ENCODE data around the gene MYO7A.

Gene MYO7A

DNA sequence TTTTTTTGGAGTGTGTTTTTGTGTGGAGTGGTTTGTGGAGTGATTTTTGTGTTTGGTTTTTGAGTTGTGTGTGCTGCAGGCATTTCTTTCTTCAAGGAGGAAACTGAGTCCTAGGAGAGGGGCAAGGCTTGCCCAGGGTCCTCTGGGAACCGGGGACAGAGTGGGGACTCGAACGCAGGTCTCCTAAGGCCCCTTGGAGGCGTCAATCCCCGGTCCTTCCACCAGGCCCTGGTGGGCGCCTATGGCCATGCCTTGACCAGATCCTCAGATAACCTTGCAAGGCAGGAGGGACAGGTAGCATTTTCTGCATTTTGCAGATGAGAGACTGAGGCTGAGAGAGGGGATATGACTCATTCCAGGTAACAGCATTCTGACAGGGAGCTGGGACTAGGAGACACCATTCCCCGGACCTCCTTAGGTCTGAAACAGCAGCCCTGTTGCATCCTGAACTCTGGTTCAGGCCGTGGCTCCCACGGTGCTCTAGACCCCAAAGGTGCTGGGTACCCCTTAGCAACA is 39.1 kb downstream of the MYO7A start:
- DNase-seq (ENCODE audit: low spot score), result no peak

DNA sequence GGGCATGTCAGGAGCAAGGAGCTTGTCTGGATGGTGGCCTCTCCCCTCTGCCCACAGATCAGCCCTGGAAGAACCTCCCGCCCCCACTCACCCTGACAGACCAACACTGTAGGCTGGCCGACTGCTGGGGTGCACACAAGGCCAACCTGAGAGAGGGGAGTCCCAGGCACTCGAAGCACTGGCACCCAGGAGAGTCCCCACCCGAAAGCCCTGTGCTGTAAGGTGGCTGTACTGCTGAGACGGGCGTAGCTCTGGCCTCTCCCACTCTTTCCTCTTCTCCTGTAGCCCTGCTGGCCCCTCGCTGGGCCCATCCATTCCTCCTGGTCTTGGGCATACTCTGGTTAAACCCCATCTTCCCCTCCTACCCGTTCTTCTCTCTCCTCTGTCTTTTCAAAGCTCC is 39.7 kb downstream of the MYO7A start:
- DNase-seq (ENCODE audit: low spot score), result no peak

DNA sequence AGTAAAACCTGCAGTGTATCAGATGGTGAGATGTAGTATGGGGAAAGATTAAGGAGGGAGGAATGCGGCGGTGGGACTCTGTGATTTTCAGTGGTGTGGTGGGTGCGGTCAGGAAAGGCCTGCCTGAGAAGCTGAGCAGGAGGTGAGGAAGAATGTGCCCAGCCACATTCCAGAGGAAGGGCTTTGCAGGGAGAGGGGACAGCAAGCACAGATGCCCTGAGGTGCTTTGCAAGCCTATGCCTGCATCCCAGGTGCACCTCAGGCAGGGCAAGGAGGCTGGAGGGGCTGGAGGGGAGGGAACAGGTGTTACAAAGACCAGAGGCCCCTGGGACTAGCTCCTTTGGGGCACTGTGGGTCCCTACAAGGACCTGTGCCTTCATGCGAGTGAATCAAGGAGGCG is 42.1 kb downstream of the MYO7A start:
- no peak for DNase-seq (ENCODE audit: low spot score)

DNA sequence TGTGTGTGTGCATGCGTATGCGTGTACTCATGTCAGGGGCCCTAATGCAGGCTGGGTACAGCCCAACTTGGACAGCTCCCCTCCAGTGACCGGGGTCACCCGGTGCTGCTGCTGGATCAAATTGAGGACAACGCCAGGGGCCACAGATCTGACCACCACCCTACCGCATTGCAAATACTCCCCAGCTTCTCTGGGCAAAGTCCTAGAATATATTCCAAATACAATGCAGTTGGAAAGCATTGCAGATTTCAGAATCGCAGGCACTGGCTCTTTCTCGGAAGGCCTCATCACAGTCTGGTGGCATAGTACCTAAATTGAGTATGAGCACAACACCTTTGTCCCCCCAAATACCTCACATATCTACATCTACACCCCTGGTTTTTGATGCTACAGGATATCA is 43.2 kb downstream of the MYO7A start:
- no peak for DNase-seq (ENCODE audit: low spot score)

DNA sequence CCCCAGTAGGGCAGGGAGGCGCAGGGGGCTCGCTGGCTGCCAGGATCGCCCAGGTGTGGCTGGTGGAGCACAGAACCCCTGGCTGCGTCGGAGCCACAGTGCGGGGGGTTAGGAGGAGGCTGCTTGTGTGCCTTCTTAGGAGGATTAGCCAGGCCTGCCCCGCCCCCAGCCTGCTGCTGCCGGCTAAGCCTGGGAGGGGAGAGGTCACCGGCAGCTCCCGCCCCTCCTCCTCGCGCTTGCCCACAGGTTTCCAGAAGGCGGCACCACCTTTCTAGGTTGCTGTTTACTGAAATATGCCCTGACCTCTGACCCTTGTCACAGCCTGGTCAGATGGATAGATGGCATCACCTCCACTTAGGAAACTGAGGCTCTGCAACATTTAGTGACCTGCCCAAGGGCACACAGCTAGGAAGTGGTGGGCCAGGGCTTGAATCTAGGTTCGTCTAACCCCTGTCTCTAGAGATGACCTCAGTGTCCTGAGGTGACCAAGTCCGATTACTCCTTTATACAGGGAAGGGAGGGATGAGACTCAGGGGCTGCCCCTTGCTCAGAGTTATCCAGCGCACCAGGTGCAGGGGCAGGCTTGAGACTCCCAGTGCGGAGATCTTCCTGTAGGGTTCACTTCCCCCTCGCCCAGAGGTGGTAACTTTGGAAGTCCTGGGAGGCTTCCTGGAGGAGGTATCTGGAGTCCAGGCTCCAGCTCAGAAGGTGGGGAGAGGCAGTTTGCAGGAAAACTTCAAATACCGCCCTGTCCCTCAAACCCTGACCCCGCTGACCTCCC is 44.0 kb downstream of the MYO7A start:
- DNase-seq (ENCODE audit: low spot score), result peak; percentile 64

DNA sequence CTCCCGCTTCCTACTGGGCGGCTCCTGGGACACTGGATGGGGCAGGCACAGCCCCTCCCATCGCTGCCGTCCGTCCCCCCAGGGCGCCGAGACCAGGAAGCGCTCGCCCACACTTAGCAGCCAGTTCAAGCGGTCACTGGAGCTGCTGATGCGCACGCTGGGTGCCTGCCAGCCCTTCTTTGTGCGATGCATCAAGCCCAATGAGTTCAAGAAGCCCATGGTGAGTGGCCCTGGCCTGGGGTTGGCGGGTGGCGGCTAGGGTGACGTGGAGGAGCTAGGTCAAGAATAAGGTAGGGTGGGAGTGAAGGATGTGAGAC is 44.6 kb downstream of the MYO7A start:
- DNase-seq (ENCODE audit: low spot score), result no peak

DNA sequence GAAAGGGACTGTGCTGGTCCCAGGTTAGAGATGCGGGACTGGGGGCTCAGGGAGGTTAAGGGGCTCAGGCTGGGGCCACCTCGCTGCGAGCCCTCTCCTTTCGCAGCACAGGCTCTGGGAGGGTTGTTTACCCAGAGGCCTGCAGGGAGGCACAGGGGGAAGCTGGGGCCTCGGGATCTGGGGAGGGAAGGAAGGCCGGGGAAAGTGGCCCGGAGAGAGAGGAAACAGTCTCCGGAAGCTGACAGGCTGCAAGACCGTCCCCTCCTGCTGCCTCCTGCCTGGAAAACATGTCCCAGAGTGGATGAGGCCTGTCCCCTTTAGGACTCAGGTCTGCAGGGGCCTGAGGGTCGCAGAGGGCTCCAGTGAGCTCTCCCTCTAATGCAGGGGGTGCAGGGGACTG is 45.4 kb downstream of the MYO7A start:
- DNase-seq (ENCODE audit: low spot score), result no peak

DNA sequence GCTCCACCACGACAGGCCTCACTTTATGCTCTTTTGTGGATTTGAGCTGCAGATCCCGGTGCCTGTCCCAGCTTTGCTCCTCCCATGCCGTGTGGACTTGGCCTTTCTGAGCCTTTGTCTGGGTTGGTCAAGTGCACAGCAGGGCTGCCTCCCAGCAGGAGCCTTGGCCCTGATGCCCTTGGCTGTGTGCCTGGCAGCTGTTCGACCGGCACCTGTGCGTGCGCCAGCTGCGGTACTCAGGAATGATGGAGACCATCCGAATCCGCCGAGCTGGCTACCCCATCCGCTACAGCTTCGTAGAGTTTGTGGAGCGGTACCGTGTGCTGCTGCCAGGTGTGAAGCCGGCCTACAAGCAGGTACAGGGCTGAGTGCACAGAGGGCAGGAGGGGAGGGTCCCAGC is 46.5 kb downstream of the MYO7A start:
- DNase-seq (ENCODE audit: low spot score), result no peak

DNA sequence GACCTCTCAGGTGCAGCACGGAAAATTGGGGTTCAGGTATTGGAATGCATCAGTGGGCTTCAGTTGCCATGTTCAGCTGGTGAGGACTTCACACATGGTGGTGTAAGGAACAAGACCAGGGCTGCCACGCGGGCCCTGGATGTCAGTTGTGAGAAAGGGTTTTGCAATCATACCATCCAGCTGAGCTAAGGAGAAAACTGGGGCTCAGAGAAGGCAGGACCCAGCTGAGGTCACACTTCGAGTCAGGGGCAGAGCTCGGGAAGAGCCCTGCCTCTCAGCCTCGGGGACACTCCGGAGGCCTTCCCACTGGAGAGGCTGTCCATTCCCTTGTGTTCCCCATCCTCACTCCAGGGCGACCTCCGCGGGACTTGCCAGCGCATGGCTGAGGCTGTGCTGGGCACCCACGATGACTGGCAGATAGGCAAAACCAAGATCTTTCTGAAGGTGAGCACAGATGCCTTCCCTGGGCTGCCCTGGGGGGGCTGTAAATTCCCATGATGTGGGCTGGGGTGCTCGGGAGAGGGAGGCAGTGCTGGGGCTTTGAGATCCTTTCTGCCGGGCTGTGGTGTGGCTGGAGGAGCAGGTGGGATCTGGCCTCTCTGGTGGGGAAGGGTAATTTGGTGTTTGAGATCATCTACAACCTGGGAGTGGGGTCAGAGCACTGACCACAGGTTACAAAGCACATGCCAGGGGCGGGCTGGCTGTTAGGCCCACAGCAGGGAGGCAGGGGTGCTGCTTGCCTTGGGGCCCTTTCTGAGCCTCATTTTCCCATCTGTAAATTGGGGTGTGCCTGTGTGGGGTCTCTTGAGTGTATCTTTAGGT is 47.2 kb downstream of the MYO7A start:
- DNase-seq (ENCODE audit: low spot score), result no peak

DNA sequence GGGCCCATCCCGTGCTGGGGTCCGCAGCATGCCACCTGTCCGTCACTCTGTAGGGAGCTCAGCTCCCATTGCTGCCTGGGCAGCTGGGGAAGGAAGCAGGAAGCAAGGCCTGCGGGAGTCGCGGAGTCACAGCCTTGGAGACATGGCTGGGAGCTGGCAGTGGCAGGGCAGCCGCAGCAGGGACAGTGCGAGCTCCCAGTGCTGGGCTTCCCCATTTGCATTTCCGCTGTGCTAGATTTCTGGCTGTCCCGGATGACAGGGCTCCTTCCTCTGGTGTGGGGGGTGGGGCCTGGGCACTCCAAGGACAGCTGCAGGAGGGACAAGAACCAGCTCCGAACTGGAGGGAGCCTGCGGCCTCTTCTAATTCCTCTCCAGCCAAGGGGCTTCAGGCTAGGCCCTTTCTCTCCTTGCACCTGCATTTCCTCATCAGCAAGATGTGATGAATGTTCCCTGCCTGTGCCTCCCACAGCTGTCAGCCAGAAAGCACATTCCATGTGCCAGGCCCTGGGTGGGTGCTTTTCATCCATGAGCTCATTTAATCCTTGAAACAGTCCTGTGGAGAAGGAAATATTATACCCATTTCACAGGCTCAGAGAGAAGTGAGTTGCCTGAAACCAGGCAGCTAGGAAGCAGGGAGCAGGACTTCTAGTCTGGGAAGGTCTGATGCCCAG is 48.0 kb downstream of the MYO7A start:
- DNase-seq (ENCODE audit: low spot score), result no peak

DNA sequence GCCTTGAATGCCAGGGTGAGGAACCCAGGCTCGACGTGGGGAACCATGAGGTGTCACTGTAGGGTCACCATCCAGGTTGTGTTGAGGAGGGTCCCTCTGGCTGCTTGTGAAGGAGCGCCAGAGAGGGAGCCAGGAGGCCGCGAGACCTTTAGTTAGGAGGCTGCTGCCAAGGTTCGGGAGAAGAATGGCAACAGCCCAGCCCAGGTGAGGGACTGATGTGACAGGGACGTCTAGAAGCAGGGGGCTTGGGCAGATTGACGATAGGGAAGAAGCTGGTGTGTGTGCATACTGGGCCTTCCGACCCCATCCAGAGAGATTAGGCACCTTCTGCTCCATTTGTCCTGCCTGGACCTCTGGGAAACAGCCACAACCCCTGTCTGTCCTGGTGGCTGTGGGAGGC is 49.0 kb downstream of the MYO7A start:
- DNase-seq (ENCODE audit: low spot score), result no peak

DNA sequence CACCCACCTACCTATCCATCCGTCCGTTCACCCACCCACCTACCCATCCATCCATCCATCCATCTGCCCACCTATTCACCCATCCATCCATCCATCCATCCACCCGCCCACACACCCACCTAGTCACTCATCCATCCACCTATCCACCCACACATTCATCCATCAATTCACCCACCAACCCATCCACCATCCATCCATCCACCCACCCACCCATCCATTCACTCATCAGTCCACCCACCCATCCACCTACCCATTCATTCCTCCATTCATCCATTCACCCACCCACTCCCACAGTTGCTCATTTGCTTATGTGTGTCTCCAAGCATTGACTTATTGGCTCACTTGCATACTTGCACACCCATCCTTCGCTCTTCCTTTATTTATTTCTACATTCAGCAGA is 50.1 kb downstream of the MYO7A start:
- no peak for DNase-seq (ENCODE audit: low spot score)

DNA sequence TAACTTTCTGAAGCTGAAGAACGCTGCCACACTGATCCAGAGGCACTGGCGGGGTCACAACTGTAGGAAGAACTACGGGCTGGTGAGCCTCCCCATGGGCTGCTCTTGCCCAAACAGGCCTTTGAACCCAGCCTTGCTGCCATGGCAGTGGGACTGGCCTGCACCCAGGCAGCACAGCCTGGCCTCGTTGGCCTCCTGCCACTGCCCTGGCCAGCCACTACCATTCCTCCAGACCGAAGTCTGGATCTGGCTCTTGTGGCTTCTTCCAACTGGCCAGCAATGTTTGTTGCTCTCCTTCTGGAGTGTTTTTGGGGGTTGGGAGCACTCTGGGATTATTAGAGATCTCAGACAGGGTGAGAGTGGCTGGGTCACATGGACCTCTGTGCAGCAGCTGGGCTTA is 51.0 kb downstream of the MYO7A start:
- DNase-seq (ENCODE audit: low spot score), result no peak

DNA sequence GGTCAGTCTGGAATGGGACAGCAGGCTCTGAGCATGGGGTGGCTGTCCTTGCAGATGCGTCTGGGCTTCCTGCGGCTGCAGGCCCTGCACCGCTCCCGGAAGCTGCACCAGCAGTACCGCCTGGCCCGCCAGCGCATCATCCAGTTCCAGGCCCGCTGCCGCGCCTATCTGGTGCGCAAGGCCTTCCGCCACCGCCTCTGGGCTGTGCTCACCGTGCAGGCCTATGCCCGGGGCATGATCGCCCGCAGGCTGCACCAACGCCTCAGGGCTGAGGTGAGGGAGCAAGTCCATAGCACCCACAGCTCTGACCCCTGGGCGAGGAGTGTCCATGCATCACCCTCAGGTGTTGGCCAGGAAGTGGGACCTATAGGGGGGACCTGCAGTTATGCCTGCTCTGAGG is 51.6 kb downstream of the MYO7A start:
- DNase-seq (ENCODE audit: low spot score), result no peak

DNA sequence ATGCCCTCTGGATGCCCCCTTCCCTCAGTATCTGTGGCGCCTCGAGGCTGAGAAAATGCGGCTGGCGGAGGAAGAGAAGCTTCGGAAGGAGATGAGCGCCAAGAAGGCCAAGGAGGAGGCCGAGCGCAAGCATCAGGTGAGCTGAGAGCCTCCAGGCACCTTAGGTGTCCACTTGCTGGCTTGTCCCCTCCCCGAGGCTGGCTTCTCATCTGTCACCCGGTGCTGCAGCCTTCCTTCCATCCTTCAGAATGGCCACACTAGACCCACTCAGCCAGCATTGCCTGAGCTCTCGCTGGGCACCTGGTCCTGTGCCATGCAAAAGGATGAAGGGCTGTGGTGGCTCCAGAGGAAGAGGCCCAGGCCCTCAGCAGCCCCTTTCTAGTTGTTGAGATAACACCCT is 52.3 kb downstream of the MYO7A start:
- no peak for DNase-seq (ENCODE audit: low spot score)

DNA sequence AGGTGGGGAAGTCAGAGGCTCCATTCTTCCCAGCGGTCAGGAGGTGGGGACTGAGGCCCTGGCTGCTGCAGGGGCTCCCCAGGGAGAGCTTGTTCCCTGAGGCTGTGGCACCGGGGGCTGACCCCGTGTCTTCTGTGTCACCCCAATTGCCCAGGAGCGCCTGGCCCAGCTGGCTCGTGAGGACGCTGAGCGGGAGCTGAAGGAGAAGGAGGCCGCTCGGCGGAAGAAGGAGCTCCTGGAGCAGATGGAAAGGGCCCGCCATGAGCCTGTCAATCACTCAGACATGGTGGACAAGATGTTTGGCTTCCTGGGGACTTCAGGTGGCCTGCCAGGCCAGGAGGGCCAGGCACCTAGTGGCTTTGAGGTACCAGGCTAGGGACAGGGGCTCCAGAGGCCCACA is 53.2 kb downstream of the MYO7A start:
- no peak for DNase-seq (ENCODE audit: low spot score)

DNA sequence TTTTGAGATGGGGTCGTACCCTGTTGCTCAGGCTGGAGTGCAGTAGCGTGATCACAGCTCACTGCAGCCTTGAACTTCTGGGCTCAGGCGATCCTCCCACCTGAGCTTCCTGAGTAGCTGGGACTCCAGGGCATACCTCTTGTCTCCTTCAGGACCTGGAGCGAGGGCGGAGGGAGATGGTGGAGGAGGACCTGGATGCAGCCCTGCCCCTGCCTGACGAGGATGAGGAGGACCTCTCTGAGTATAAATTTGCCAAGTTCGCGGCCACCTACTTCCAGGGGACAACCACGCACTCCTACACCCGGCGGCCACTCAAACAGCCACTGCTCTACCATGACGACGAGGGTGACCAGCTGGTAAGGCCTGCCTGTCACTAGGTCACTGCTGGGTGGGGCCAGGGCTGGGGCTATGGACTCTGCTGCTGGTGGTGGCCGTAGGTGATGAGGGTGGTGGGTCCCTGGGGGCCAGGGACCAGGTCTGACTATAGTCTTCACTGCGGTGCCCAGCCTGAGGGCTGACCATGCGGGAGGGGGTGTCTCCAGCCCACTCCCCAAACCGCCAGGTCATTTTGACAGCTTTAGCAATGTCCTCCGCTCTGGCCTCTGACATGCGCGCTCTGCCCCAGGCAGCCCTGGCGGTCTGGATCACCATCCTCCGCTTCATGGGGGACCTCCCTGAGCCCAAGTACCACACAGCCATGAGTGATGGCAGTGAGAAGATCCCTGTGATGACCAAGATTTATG is 53.9 kb downstream of the MYO7A start:
- DNase-seq (ENCODE audit: low spot score), result no peak

DNA sequence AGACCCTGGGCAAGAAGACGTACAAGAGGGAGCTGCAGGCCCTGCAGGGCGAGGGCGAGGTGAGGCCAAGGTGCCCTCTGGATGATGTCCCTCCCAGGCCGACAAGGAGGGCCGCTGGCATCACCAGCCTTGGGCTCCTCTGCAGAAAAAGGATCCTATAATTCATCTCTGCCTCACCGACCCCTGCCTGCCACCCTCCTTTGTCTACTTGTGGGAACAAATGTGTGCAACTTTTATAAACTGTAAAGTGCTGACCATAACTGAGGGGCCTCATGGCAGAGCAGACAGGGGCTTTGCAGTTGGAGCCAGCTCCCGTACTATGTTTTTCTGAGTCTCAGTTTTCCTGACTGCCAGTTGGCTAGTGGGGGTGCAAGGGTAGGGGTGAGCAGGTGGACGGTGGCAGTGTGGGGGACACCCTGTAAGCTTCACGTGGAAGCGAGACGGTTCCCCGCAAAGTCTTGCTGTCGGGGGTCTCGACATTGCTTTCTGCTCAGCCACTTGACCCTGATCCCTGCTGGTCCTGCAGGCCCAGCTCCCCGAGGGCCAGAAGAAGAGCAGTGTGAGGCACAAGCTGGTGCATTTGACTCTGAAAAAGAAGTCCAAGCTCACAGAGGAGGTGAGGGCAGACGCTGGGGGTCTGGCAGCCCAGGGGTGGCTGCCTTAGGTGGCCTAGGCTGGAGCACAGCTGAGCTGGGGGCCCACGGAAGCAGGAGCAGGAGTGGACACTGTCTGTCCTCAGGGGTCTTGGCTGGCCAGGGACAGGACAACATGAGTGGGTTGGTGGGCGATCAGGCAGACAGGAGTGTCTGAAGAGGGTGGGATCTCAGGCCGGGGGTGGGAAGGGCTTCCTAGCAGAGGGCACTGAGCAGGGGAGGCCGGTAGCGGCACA is 54.7 kb downstream of the MYO7A start:
- no peak for DNase-seq (ENCODE audit: low spot score)

DNA sequence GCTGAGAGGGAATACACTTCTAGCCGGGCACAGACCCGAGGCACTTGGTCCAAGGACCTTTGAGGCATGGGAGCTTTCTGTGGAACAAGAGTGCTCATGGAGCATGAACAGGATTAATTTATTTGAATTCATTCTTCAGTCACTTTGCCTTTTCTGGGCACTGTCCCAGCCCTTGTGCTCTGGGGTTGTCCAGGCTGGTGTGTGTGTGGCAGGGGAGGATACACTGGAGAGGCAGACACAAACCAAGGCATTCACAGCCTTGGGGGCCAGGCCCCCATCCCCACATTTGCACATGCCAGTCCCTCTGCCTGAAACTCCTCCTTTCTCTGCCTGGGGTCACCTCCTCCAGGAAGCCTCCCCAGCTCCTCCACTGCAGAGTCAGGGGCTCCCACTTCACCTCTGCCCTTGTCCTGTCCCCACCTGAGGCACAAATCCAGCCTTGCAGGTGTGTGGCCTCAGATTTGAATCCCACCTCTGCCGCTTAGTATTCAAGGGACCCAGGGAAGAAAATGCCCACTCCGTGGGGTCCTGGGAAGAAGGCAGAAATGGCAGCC is 55.5 kb downstream of the MYO7A start:
- no peak for DNase-seq (ENCODE audit: low spot score)

DNA sequence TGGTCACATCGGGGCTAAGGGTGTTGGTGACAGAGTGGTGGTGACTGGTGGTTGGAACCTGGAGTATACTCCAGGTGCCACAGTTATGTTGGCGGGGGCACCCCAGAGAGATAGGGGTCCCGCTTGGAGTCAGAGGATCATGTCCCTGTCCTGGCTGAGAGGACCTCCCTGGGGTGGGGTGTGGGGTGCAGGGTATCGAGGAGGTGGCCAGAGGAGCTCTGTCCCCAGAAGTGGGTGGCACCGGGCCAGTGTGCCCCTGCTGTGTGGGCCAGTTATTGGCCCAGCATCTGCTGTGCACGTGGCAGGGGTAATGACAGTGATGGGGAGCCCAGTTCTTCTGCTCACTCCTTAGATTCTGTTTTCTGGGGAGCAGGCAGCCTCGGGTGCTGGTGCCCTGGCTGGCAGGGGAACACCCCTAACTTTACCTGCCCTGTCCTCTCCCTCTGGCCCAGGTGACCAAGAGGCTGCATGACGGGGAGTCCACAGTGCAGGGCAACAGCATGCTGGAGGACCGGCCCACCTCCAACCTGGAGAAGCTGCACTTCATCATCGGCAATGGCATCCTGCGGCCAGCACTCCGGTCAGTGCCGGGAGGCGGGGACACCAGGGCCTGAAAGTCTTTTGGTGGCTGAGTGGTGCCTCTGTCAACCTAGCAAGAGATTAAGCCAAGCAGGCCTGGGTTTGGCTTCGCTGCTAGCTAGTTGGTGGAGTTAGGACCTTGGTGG is 56.3 kb downstream of the MYO7A start:
- no peak for DNase-seq (ENCODE audit: low spot score)
